ENCODE results near the gene CAMK1D. TPM values are rescaled to one million over a fixed set of nuclear protein-coding genes. Genes with fewer than 3 reads are reported as not detected.

CAMK1D gene
- total RNA-seq, 1 donor from 2014 or later = 7.4 TPM

- Mint-ChIP-seq H3K27me3 (ENCODE audit: insufficient read depth) (no peaks in the 10 kb centered on the region), H3K27ac (no peak overlapping the region), H3K4me1 (ENCODE audit: low read depth) (no peaks in the 10 kb centered on the region), H3K4me3 (no peak overlapping the region), H3K36me3 (ENCODE audit: low read depth) (no peaks in the 10 kb centered on the region), H3K9me3 (no peaks in the 10 kb centered on the region)
- intact Hi-C loops (cut with micrococcal nuclease) = no loop called here
- no peak for DNase-seq (ENCODE audit: low spot score)
Observed at GRCh38 chr10:12873172-12873571, 523.8 kb downstream of the CAMK1D start.

- peaks cover 3% of the 10 kb centered on the region for H3K27me3 Mint-ChIP-seq (ENCODE audit: insufficient read depth)
- DNase-seq (ENCODE audit: low spot score) = no peak
- no peaks in the 10 kb centered on the region for H3K36me3 Mint-ChIP-seq (ENCODE audit: low read depth)
- intact Hi-C loops (cut with micrococcal nuclease) = no loop called here
- no peak overlapping the region for H3K27ac Mint-ChIP-seq
- H3K9me3 Mint-ChIP-seq = no peaks in the 10 kb centered on the region
- H3K4me3 Mint-ChIP-seq = no peak overlapping the region
- no peaks in the 10 kb centered on the region for H3K4me1 Mint-ChIP-seq (ENCODE audit: low read depth)
Observed at GRCh38 chr10:12874501-12874900, 525.2 kb downstream of the CAMK1D start.

- no peaks in the 10 kb centered on the region for H3K9me3 Mint-ChIP-seq
- H3K4me1 Mint-ChIP-seq (ENCODE audit: low read depth) = no peaks in the 10 kb centered on the region
- no peak overlapping the region for H3K27ac Mint-ChIP-seq
- intact Hi-C loops (cut with micrococcal nuclease) = no loop called here
- H3K4me3 Mint-ChIP-seq = no peak overlapping the region
- DNase-seq (ENCODE audit: low spot score) = no peak
- no peaks in the 10 kb centered on the region for H3K36me3 Mint-ChIP-seq (ENCODE audit: low read depth)
- H3K27me3 Mint-ChIP-seq (ENCODE audit: insufficient read depth) = peaks cover 7% of the 10 kb centered on the region
Observed at GRCh38 chr10:12875100-12875499, 525.8 kb downstream of the CAMK1D start.

GRCh38 chr10:12876266-12876665, 526.9 kb downstream of the CAMK1D start:
- DNase-seq (ENCODE audit: low spot score) = no peak
- Mint-ChIP-seq H3K27me3 (ENCODE audit: insufficient read depth) (peaks cover 8% of the 10 kb centered on the region), H3K27ac (no peak overlapping the region), H3K9me3 (no peaks in the 10 kb centered on the region), H3K36me3 (ENCODE audit: low read depth) (no peaks in the 10 kb centered on the region), H3K4me3 (no peak overlapping the region), H3K4me1 (ENCODE audit: low read depth) (no peaks in the 10 kb centered on the region)
- intact Hi-C loops (cut with micrococcal nuclease) = no loop called here

GRCh38 chr10:12877150-12877549, 527.8 kb downstream of the CAMK1D start:
- intact Hi-C loops (cut with micrococcal nuclease) = no loop called here
- Mint-ChIP-seq H3K4me3 (no peak overlapping the region), H3K27ac (no peak overlapping the region)

GRCh38 chr10:12880423-12880822, 531.1 kb downstream of the CAMK1D start:
- H3K27me3 Mint-ChIP-seq (ENCODE audit: insufficient read depth) = peaks cover 10% of the 10 kb centered on the region
- no peaks in the 10 kb centered on the region for H3K36me3 Mint-ChIP-seq (ENCODE audit: low read depth)
- intact Hi-C loops (cut with micrococcal nuclease) = no loop called here
- no peak overlapping the region for H3K4me3 Mint-ChIP-seq
- no peak for DNase-seq (ENCODE audit: low spot score)
- no peaks in the 10 kb centered on the region for H3K9me3 Mint-ChIP-seq
- no peaks in the 10 kb centered on the region for H3K4me1 Mint-ChIP-seq (ENCODE audit: low read depth)
- H3K27ac Mint-ChIP-seq = no peak overlapping the region

More at GRCh38 chr10:12877150-12877549, 527.8 kb downstream of the CAMK1D start:
- Mint-ChIP-seq H3K36me3 (ENCODE audit: low read depth) (no peaks in the 10 kb centered on the region), H3K4me1 (ENCODE audit: low read depth) (no peaks in the 10 kb centered on the region), H3K9me3 (no peaks in the 10 kb centered on the region), H3K27me3 (ENCODE audit: insufficient read depth) (peaks cover 8% of the 10 kb centered on the region)
- no peak for DNase-seq (ENCODE audit: low spot score)

- no peaks in the 10 kb centered on the region for H3K9me3 Mint-ChIP-seq
- H3K27ac Mint-ChIP-seq = no peak overlapping the region
- intact Hi-C loops (cut with micrococcal nuclease) = no loop called here
- H3K4me3 Mint-ChIP-seq = no peak overlapping the region
- no peaks in the 10 kb centered on the region for H3K4me1 Mint-ChIP-seq (ENCODE audit: low read depth)
- peaks cover 7% of the 10 kb centered on the region for H3K27me3 Mint-ChIP-seq (ENCODE audit: insufficient read depth)
- H3K36me3 Mint-ChIP-seq (ENCODE audit: low read depth) = no peaks in the 10 kb centered on the region
- no peak for DNase-seq (ENCODE audit: low spot score)
Observed at GRCh38 chr10:12884851-12885250, 535.5 kb downstream of the CAMK1D start.

Other genes with a start within 250 kb of the CAMK1D start
- gene SEC61A2, start 219.9 kb upstream of the CAMK1D start, total RNA-seq = 21.9 and 22.1 TPM in 2 replicates
- 121 and 131 TPM in 2 replicates for gene NUDT5, start 153.7 kb upstream of the CAMK1D start, total RNA-seq
- 190 and 191 TPM in 2 replicates for gene CDC123, start 153.4 kb upstream of the CAMK1D start, total RNA-seq

All from activated T-helper 1 cell treated with anti-CD3 and anti-CD28 coated beads, Interleukin-12 subunit alpha, Interleukin-12 subunit beta, Interleukin-2, Interleukin-4 antibody, amounts not matched to agents 30 ng/mL and 10 ng/mL and 1 ng/mL, durations not matched to agents 14 hours and 24 hours and 36 hours (primary cell).